Stimulated activated CD4-positive, alpha-beta T cell treated with anti-CD3 and anti-CD28 coated beads, Interleukin-4, amount 100 ng/mL, for 24 hours (primary cell): ENCODE results near the gene CRELD2.

Source experiments
- DNase-seq: peaks from one replicate; pipeline ENCODE4 v3.0.0-alpha.2; 2020

CRELD2 gene

DNA sequence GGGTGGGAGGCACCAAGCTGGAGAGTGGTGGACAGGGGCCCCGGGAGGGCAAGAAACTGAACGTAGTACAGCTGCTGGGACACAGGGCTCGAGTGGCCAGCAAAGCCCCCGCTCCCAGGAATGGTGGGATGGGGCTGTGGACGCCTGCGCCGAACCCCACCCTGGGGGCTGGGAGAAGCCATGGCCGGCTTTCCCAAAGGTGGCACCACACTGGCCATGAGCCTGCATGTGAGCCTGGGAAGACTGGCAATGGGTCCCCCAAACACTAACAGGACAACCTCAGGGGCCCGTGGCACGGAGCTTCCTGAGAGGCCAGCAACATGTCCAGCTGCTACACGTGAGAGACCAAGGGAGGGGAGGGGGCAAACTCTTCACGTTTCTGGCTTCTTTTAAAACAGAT lies 4.2 kb upstream of the CRELD2 start:
- DNase-seq, result no peak

- DNase-seq, result no peak
Observed at GRCh38 chr22:49915610-49916009, 2.8 kb upstream of the CRELD2 start.

DNA sequence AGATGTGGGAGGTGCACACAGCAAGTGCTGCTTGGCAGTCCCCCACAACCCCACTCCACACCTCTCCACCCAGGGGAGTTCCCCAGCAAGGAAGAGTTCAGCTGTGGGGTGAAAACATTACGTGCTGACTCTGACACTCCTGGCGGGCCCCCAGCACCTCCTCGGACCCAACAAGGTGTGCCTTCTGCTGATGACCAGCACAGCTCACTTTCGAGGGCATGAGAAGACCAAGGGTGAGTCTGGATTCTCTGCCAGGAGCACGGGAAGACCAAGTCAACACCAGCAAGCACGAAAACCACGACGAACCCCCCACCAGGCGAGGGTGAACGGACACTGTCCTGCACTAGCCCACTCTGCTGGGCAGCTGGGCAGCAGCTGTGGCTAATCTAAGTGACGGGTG lies 1.6 kb upstream of the CRELD2 start:
- DNase-seq, result no peak

- DNase-seq, result no peak
Observed at GRCh38 chr22:49918911-49919881, 762 bp downstream of the CRELD2 start.

DNA sequence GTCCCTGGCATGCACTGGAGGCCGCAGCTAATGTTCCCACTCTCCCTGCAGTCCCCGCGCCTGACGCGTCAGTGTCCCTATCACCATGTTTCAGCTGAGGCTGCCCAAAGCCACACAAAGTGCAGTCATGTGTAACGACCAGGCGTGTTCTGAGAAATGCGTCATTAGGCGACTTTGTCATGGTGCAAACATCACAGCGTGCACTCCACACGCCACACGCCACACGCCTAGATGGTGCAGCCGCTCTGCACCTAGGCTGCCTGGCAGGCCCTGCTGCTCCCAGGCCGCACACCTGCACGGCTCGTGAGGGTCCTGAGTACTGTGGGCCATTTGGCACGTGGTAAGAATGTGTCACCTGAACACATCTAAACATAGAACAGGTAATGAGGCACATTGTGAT lies 2.4 kb downstream of the CRELD2 start:
- DNase-seq, result no peak

- no peak for DNase-seq
Observed at GRCh38 chr22:49921508-49922278, 3.3 kb downstream of the CRELD2 start.

GRCh38 chr22:49922484-49922883 lies 4.0 kb downstream of the CRELD2 start:
- no peak for DNase-seq

DNA sequence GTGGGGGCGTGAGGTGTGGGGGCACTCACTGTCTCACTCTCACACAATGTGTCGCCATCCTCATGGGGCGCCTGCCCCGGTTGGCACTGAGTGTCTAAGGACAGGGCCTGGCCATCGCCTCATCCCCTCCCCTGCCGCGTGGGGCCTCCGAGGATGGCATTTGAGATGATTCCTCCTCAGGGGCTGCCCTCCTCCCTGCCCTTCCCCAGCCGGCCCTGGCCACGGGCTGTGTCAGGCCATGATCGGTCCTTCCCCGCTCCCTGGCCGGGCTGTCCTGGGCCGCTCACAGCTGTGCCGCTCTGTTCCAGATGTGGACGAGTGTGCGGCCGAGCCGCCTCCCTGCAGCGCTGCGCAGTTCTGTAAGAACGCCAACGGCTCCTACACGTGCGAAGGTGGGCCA lies 4.5 kb downstream of the CRELD2 start:
- no peak for DNase-seq

DNA sequence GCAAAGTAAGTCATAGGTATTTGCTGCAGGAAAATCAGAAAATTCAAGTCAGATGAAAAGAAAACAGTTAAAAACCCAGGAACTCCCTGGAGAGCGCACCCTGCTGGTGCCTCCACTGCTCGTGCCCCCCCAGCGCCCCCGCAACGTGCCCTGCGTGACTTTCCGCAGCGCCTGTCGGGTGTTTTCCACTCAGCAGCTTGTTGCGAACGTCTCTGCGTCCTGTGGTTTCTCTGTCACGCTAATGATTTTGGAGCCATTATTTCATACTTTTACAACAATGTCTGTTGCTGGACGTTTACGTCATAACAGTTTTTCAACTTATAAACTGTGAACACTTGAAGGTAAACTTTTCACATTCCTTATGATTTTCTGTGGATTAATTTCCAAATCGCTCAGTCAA lies 5.0 kb downstream of the CRELD2 start:
- no peak for DNase-seq

GRCh38 chr22:49924113-49924833 lies 5.8 kb downstream of the CRELD2 start:
- DNase-seq, result no peak

GRCh38 chr22:49925525-49926128 lies 7.2 kb downstream of the CRELD2 start:
- peak; percentile 68 for DNase-seq

DNA sequence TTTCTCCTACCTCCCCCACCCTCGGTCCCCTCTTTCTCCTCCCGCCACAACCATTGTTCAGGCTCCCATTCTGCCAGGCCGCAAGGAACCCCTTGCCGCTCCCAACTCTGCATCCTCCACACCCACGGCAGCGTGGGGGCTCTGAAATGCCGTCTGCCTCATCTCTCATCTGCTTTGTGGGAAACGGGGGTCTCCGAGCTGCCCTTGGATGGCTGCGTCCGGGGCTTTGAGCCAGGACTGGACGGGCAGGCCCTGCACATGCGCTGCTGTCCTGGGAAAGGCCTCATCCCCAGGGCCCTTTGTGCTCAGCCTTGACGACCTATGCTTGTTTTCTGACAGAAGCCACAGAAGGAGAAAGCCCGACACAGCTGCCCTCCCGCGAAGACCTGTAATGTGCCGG lies 8.5 kb downstream of the CRELD2 start:
- DNase-seq, result no peak

GRCh38 chr22:49927483-49928184 lies 9.2 kb downstream of the CRELD2 start:
- no peak for DNase-seq

- no peak for DNase-seq
Observed at GRCh38 chr22:49928185-49928495, 9.7 kb downstream of the CRELD2 start.

DNA sequence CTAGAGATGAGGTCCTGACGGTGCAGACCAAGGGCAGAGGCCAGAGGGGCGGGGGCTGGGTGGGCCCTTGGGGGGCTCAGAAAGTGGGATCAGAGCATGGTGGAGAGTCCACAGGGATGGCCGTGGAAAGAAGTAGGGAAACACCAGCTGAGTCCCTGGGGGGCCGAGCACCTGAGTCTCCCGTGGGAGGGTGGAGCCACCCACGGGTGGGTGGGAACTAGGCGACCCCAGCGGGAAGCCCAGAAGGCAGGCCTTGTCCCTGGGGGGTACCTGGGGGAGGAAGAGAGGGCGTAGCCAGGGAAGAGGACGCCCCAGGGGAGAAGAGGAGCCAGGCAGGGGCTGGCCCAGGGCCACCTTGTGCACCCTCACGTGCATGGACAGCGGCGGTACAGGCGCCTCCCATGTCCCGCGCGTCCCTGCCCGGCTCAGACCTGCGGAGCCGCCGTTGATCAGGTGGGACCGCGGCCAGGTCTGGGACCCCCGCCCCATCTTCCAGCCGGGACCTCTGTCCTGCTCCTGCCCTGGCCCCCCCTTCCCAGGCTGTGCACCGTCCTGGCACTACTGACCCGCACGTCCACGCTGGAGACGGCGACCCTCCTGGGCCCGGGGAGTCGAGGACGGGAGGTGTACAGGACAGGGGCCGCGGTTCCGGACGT lies 10.2 kb downstream of the CRELD2 start:
- DNase-seq, result no peak

DNA sequence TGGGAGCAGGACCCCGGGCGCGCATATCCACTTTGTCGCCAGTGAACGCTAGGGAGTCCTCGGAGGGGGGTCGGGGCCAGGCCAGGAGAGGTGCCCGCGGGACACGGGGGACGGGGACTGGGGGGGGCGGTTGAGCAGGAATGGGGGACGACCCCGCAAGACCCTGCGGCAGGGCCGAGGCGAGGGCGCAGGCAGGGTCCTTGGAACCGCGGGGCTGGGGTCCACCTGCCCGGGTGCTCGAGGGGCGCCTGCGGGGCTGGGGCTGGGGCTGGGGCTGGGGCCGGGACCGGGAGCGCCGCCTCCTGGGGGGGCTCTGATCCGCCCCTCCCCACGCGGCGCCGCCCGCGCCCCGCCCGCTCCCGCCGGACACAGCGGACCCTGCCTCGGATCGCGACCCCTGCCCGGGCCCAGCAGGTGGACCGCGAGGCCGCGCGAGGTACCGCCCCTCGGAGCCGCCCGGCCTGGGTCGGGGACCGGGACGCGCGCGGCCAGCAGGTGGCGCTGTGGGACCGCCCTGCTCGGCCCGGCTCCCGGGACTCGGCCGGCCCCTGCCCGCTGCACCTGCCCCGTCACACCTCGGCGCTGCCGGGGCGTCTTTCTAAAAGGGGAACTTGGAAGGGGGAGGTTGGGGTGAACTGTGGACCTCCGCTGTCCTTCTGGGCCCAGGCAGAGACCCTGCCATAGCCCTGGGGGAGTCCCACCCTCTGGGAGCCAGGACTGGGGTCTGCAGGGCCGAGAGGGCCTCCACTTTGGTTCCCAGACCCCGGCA lies 11.0 kb downstream of the CRELD2 start:
- peak; percentile 78 for DNase-seq

DNA sequence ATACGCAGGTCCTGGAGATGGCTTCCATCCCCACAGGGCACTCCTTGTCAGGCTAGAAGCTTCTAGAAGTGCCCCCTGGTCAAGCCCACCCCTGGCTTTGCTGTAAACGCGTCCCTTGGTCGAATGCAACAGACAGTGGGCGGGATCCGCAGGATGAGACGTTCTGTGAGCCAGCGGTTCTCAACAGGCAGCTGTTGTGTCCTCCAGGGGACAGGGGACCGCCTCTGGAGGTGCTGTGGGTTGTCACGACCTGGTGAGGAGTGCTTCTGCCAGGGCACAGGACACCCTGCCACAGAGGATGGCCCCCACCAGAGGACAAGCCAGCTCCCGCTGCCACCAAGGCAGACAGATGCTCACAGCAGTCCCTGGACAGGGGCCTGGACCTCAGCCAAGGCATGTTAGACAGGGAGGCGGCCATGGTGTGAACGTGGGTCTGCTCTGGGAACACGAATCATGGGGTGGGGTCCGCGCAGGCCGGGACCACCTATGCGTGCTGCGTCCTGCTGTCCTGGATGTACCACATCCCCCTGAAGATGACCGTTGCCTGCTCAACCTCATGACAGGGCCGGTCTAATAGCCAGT lies 11.7 kb downstream of the CRELD2 start:
- DNase-seq, result no peak

DNA sequence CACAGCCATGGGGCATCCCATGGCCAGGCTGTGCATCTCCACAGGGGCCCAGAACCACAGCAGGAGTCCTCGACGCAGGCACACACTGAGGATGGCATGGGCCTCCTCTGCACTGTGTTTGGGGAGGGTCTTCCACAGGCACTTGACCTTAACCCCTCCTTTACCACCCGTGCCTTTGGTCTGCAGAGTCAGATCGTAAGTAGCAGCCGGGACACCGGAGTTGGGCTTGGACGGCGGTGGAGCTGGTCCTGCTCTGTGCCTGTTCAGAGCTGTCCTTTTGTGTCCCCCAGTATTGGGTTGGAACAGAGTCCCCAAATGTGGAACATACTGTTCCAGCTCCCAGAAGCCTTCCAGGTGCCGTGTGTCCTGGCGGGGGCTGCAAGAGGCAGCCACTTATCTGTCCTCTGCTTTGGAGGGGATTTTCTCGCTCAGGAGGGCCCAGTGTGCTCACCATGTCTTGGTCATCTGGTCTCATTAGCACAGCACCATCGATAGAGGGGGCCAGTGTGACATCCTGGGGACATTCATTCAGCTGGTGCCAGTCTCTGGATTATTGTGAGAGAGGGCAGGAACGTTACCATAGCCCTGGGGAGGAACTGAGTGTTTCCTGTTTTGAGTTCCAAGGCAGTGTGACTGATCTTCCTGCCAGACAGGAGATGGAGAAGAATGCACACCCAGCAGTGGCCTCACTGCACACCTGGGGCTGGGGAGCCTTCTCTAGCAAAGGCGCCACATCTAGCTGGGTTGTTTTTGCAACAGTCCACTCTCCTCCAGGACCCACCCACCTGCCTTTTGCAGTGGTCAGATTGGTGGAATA lies 12.4 kb downstream of the CRELD2 start:
- DNase-seq, result peak; percentile 65

GRCh38 chr22:49933236-49934159 lies 15.1 kb downstream of the CRELD2 start:
- no peak for DNase-seq
